Measurements from ENCODE around the gene ETFRF1.

DNA sequence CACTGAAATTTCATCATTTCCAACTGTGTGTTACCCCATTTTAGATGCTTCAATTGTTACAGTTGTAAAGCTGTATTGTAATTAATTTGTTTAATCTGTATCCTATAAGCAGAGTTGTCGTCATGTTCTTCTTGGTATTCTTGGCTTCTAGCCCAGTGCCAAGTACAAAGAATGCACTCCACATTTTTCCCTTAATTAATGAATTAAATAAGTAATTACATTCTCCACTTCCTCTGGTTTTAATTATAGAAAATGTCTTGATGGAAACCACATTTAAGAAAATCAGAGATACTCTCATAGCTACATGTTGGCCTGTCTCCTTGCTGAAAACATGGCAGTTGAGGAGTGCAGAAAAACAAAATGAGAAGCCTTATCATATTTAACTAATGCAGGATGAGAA, 823 bp upstream of the ETFRF1 start:
- TF ChIP-seq EZH2phosphoT487 (IDR thresholded peaks at IDR 0.05; ENCODE audit: borderline replicate concordance) (no peak), POLR2AphosphoS5 (IDR thresholded peaks at IDR 0.05; ENCODE audit: low read depth, low read length) (no peak)
- TF ChIP-seq, protein P1, sequence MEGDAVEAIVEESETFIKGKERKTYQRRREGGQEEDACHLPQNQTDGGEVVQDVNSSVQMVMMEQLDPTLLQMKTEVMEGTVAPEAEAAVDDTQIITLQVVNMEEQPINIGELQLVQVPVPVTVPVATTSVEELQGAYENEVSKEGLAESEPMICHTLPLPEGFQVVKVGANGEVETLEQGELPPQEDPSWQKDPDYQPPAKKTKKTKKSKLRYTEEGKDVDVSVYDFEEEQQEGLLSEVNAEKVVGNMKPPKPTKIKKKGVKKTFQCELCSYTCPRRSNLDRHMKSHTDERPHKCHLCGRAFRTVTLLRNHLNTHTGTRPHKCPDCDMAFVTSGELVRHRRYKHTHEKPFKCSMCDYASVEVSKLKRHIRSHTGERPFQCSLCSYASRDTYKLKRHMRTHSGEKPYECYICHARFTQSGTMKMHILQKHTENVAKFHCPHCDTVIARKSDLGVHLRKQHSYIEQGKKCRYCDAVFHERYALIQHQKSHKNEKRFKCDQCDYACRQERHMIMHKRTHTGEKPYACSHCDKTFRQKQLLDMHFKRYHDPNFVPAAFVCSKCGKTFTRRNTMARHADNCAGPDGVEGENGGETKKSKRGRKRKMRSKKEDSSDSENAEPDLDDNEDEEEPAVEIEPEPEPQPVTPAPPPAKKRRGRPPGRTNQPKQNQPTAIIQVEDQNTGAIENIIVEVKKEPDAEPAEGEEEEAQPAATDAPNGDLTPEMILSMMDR (IDR thresholded peaks at IDR 0.05 in 2 of 3, conservative IDR thresholded peaks at IDR 0.05 in 1 of 3; ENCODE audit: borderline replicate concordance in 1 of 3, insufficient read depth in 1 of 3, low read depth in 2 of 3, low read length in 2 of 3) = no peak
